IPS-11a (cell line): ENCODE data around the gene DPH3.

ENCODE experiments used
- H3K4me3 ChIP-seq: one replicate; pipeline ENCODE4 v1.5.1; 2013; ENCODE audit warnings: low read depth, low read length, control low read depth

DPH3 gene

DNA sequence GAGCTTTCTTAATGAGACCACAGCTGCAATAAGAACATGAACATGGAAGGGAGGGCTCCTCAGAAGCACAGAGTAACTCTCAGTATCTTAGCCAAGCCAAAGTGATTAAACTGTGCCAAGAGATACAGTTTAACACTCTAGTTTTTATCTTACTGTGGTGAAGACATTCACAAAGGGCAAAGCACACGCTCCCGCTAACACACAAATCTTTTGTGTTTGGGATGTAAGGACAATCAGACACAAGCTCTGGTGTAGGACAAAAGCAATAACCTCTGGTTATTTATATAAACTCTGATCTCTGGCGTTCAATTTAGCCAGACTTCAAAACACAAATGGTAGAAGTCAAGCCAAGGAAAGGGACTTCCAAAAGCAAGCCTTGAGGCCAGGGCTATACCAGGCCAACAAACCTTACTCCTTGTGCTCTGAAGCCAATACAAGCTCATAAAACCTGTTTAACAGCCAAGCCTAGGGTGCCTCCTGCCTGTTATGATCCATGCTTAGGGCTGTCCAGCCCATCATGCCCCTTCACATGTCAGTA, 27.8 kb downstream of the DPH3 start:
- H3K4me3 ChIP-seq, result no peak overlapping the region

DNA sequence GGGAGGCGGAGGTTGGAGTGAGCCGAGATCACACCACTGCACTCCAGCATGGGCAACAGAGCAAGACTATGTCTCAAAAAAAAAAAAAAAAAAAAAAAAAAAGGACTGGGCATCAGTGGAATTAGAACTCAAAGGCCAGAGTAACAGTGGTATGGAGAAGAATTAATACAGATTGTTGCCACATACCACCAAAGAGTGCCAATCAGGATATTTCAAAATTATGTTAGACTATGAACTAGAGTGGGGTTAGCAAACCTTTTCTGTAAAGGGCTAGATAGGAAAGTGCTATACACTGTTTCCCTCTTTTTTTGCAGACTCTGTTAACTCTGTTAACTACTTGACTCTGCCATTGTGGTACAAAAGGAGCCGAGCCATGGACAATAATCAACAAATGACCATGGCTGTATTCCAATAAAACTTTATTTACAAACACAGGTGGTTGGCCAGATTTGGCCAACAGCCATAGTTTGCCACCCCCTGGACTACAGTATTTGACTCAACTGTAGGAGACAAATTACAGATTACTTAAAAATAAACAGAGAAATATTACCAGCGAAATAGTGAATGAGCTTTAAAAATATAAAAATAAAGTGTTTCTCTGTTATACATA, 28.6 kb downstream of the DPH3 start:
- H3K4me3 ChIP-seq, result no peak overlapping the region

DNA sequence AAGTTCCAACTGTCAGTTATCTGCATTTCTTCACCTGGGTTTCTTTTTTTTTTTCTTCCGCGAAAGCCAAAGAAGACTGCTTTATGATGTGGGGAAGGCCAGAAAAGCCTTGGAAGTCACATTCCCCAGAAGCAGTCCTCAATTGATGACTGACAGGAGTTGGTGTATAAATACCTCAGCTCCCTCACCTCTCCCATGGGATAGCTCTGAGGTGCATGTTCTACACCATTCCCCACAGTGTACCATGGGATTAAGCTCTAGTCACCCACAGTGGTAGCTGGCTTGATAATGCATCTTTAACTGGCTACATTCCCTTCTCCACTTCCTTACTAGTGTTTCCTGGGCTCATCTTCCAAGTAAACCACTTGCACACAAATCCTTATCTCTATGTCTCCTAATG, 30.5 kb downstream of the DPH3 start:
- H3K4me3 ChIP-seq, result no peak overlapping the region

DNA sequence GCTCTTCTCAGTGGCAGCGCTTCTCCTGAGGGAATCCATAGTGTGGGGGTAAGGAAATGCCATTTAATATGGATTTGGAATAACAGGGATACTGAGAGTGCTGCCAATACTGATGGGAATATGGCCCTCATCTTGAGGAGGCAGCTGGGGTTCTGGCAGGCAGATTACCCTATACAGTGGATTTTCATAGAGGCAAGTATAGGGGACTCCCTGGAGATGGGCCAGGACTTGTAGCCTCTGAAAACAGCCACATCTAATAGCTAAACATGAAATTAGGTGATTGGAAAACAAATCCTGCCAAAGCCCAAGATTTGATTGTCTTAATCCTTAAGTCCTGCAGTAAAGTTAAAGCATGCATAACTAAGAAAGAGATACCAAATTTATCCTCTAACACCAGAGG, 30.9 kb downstream of the DPH3 start:
- no peak overlapping the region for H3K4me3 ChIP-seq

DNA sequence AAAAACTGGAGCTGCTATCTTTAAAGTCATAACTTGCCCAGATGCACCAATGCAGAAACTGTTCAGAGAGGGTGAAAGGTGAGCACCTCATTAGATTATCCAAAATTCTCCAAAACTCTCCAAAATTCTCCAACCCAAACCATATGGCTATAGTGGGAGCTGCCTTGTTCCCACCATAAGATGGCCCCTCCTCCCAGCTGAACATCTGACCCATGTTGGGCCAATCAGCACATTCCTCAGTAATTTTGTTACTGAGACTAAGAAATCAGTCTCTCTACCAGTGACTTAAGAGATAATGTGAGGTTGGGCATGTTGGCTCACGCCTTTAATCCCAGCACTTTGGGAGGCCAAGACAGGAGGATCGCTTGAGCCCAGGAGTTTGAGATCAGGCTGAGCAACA, 32.8 kb downstream of the DPH3 start:
- H3K4me3 ChIP-seq, result no peak overlapping the region

DNA sequence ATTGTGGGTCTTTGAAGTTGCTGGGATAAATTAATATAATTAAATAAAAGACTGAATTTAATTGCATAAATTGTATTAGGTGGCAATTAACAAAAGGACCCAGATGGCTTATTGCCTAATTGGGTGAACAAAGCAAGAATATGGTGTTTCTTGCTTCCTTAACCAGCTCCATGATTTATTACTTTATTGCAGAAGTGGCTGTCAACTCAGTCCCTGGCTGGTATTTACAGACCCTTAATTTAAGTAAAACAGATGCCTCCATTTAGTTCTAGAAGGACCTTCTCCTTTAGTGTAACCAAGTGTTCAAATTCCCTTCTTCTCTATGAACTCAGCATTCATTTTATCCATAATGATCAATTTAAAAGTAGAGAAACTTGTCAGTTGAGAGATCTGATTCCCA, 35.1 kb downstream of the DPH3 start:
- no peak overlapping the region for H3K4me3 ChIP-seq

DNA sequence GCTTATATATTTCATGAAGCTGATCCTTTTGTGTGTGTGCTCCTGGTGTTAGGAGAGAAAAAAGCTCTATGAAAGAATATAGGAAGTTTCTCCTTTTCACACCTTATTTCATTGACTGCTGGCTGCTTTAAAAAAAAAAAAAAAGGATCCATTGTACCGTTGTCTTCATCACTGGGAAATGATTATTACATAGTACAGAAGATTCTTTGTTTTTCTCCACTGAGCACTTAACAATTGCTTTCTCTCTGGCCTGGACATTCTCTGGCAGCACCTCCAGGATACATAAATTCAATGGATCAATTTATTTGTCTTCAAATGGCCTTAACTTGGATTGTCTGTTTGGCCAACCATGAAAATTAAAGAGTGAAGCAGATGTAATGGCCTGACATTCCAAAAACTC, 37.2 kb downstream of the DPH3 start:
- H3K4me3 ChIP-seq, result no peak overlapping the region

DNA sequence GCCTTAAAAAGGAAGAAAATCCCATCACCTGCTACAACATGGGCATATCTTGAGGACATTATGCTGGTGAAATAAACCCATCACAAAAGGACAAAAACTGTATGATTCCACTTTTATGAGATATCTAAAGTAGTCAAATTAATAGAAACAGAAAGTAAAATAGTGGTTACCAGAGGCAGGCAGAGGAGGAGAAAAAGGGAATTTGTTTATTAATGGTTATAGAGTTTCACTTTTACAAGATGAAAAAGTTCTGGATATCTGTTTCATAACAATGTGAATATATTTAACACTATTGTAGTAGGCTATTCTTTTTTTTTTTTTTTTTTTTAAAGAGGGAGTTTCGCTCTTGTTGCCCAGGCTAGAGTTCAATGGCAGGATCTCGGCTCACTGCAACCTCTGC, 40.4 kb downstream of the DPH3 start:
- H3K4me3 ChIP-seq, result no peak overlapping the region

DNA sequence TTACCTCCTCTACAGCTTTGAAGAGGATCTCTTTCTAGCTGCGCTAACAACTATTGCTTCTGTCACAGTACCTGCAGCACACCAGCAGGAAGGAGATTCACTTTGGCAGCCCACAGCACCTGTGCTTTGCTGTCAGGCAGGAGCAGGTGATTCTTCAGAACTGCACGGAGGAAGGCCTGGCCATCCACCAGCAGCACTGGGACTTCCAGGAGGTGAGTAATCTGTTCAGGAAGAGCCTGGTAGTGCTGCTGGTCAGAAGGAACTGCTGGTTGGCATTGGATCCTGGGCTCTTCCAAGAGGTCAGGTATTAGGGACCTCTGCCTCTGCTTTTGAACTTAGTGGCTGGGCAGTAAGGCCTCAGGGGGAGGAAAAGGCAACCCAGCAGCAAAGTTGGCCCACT, 42.2 kb downstream of the DPH3 start:
- no peak overlapping the region for H3K4me3 ChIP-seq

DNA sequence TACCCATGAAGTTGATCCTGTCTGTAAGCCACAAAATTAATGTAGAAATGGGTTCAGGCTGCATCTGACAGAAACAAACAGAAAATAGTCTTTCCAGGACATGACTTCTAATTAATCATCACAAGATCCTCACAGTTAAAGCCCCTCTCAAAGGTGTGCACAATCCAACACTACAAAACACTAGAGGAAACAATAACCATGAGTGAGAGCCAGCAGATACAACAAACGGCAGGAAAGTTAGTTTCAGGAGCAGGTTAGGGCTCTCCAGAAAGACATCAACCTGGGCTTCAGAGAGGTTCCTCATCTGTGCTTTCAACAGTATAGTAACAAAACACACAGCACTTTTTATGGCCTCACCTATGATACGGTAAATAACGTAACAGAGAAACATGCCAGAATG, 42.8 kb downstream of the DPH3 start:
- no peak overlapping the region for H3K4me3 ChIP-seq

DNA sequence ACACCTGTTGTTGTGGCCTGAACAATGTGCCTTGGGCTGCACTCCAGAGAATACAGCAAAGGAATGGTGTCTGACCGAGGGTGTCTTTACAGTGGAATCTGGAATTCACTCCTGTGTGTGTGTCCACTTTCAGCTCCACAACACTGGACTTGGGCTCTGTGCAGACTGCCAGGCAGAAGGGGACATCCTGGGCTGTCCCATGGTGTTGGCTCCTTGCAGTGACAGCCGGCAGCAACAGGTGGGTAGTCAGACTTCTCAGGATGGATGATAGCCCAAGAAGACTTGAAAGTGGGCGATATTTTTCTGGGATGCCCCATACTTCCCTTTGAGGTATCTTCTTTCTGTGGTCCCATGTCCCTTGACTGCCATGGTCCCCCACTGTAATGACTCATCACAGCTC, 45.0 kb downstream of the DPH3 start:
- H3K4me3 ChIP-seq, result no peak overlapping the region

DNA sequence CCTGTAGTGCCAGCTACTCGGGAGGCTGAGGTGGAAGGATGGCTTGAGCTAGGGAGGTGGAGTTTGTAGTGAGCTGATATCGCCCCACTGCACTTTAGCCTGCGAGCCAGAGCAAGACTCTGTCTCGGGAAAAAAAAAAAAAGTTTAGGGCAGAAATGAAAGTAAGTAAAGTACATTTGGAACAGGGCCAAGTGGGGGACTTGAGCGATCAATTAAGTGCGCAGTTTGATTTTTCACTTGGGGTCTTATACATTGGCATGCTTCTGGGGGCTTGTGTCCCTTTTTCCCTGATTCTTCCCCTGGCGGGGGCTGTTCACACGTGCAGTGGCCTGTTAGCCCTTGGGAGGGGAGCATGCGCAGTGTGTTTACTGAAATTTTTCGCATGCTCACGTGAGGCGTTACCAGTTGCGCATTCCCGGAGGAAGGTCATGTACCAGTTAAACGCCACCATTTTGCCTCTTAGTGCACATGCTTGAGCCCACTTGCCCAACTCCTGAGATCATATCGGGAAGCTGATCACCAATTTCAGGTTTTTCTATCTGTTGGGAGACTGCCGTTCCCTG, 48.3 kb downstream of the DPH3 start:
- H3K4me3 ChIP-seq, result no peak overlapping the region

DNA sequence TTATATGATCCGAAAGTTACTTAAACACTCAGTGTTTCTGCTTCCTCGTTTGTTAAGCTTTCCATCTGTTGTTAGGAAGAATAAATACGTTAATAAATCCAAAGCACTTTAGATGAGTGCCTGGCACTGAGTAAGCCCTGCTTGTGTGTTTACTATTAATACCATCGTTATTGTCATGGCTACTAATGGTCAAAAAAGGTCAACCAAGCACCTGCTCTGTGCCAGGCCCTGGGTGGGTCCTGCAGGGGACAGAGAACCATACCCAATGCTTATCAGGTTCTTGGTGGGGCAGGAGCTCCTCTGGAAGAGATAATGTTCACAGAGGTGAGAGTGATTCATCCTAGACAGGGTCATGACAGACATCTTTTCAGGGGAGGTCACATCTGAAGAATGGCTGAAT, 50.4 kb downstream of the DPH3 start:
- no peak overlapping the region for H3K4me3 ChIP-seq

DNA sequence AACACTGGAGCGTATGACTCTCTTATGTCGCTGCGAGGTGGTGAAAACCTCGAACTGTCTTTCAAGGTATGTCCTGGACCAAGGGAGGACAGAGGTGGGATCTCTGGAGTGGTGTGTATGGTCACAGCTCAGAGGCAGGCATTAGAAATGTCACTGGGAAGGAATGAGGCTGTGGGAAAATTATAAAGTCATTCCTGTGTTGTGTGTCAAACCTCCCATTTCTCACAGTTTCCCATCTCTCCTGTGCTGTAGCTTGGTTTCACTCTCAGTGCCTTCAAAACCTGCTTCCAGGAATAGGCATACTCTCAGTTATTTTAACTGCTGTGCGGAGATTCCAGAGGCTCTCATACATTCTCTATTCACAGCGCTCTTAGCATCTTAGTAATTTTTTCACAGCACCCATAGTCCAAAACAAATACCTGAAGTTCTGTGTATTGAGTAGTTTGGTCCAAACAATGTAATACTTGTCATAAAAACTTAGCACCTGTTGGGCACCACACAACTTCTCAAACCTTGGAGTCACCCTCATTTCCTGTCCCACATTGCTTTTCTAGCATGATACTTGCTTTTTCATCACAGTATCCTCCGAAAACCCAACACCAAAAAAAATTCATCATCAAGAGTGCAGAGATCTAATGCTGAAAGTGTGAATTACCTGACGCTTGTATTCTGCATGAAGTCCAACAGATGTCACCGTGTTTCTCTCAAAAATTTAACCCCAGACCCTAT, 53.4 kb downstream of the DPH3 start:
- no peak overlapping the region for H3K4me3 ChIP-seq
